Stimulated activated naive B cell treated with anti-CD40 and anti-IgM and Interleukin-4, amounts not matched to agents 10 μg/mL and 1 μg/mL and 100 μg/mL, for 72 hours (primary cell): ENCODE results near the gene ZNF814.
A peak's percentile ranks its signal among the peaks of the same experiment; 100 is the strongest.
"Not testable (repeated sequence)": the region's sequence is repeated elsewhere in the genome, so short reads cannot be mapped to it uniquely, and the experiment has no call there.

Source experiments
- ATAC-seq, 2 donors: fragments of 150-1000 bp; cut with Tn5 transposase; replicated peaks; 2 replicates each; pipeline ENCODE4 v1.10.0; 2021; ENCODE audit warnings: moderate library complexity in 1 of 2
- DNase-seq: peaks from one replicate; pipeline ENCODE4 v3.0.0; 2021
- H3K27ac Mint-ChIP-seq: one replicate; pipeline ENCODE4 v1.8.0; 2022; ENCODE audit warnings: mild to moderate bottlenecking, mixed read lengths
- H3K27me3 Mint-ChIP-seq, 2 donors: one replicate each; pipeline ENCODE4 v1.8.0; 2022; ENCODE audit warnings: mixed read lengths in 2 of 2
- H3K36me3 Mint-ChIP-seq, 2 donors: one replicate each; pipeline ENCODE4 v1.8.0; 2022; ENCODE audit warnings: mixed read lengths in 2 of 2, mild to moderate bottlenecking in 1 of 2
- H3K4me1 Mint-ChIP-seq, 2 donors: one replicate each; pipeline ENCODE4 v1.8.0; 2022; ENCODE audit warnings: mixed read lengths in 2 of 2, mild to moderate bottlenecking in 1 of 2
- H3K4me3 Mint-ChIP-seq, 2 donors: one replicate each; pipeline ENCODE4 v1.8.0; 2022; ENCODE audit warnings: mild to moderate bottlenecking in 2 of 2, mixed read lengths in 2 of 2, moderate library complexity in 1 of 2
- H3K9me3 Mint-ChIP-seq, 2 donors: one replicate each; pipeline ENCODE4 v1.8.0; 2022; ENCODE audit warnings: mixed read lengths in 2 of 2, mild to moderate bottlenecking in 1 of 2

The ZNF814 gene

GRCh38 chr19:57886046-57886445, 2.8 kb downstream of the ZNF814 start:
- ATAC-seq (no peak), DNase-seq (no peak)
- peaks cover 41 to 46% of the 10 kb centered on the region in 2 donors for H3K36me3 Mint-ChIP-seq
- H3K9me3 Mint-ChIP-seq, result no peaks in the 10 kb centered on the region
- peaks cover 25 to 52% of the 10 kb centered on the region in 2 donors for H3K4me1 Mint-ChIP-seq
- H3K27me3 Mint-ChIP-seq, result no peaks in the 10 kb centered on the region
- H3K27ac Mint-ChIP-seq, result peak overlapping the region; percentile 11
- H3K4me3 Mint-ChIP-seq, result peak overlapping the region in 1 of 2 donors; percentile 27

DNA sequence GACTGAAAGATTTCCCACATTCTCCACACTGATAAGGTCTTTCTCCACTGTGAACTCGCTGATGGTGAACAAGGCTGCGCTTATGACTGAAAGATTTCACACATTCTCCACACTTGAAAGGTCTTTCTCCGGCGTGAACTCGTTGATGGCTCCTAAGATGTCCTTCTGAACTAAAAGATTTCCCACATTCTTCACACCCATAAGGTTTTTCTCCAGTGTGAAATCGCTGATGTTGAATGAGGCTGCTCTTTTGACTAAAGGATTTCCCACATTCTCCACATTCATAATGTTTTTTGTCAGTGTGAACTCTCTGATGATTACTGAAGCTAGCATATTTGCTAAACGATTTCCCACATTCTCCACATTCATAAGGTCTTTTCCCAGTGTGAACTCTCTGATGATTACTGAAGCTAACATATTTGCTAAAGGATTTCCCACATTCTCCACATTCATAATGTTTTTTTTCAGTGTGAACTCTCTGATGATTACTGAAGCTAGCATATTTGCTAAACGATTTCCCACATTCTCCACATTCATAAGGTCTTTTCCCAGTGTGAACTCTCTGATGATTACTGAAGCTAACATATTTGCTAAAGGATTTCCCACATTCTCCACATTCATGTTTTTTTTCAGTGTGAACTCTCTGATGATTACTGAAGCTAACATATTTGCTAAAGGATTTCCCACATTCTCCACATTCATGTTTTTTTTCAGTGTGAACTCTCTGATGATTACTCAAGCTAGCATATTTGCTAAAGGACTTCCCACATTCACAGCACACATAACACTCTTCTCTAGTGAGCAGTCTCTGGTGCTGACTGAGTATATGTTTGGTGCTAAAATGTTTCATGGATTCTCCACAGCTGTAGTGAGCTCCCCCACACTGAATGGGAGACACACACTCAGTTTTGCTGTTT, 14.7 kb downstream of the ZNF814 start:
- DNase-seq, result not testable (repeated sequence)
- peaks cover 27 to 34% of the 10 kb centered on the region in 2 donors for H3K9me3 Mint-ChIP-seq

GRCh38 chr19:57872450-57872849, 16.4 kb downstream of the ZNF814 start:
- H3K27me3 Mint-ChIP-seq, result no peaks in the 10 kb centered on the region
- H3K4me1 Mint-ChIP-seq, result peaks cover 0 to 4% of the 10 kb centered on the region in 2 donors
- H3K36me3 Mint-ChIP-seq, result peaks cover 78 to 87% of the 10 kb centered on the region in 2 donors
- peaks cover 25 to 34% of the 10 kb centered on the region in 2 donors for H3K9me3 Mint-ChIP-seq
- no peak overlapping the region for H3K27ac Mint-ChIP-seq
- DNase-seq (no peak), ATAC-seq (no peak)
- H3K4me3 Mint-ChIP-seq, result no peak overlapping the region

More for the DNA sequence above, 14.7 kb downstream of the ZNF814 start:
- not testable (repeated sequence) for H3K4me3 Mint-ChIP-seq, ATAC-seq, H3K27me3 Mint-ChIP-seq
- Mint-ChIP-seq H3K36me3 (peaks cover 75 to 88% of the 10 kb centered on the region in 2 donors), H3K4me1 (peaks cover 6 to 13% of the 10 kb centered on the region in 2 donors), H3K27ac (peak overlapping the region; percentile 73)

- Mint-ChIP-seq H3K4me1 (no peaks in the 10 kb centered on the region), H3K27me3 (no peaks in the 10 kb centered on the region), H3K27ac (no peak overlapping the region), H3K4me3 (no peak overlapping the region), H3K36me3 (peaks cover 65 to 88% of the 10 kb centered on the region in 2 donors), H3K9me3 (peaks cover 17 to 21% of the 10 kb centered on the region in 2 donors)
- ATAC-seq (no peak), DNase-seq (no peak)
Measured at GRCh38 chr19:57870225-57870624, 18.6 kb downstream of the ZNF814 start.

DNA sequence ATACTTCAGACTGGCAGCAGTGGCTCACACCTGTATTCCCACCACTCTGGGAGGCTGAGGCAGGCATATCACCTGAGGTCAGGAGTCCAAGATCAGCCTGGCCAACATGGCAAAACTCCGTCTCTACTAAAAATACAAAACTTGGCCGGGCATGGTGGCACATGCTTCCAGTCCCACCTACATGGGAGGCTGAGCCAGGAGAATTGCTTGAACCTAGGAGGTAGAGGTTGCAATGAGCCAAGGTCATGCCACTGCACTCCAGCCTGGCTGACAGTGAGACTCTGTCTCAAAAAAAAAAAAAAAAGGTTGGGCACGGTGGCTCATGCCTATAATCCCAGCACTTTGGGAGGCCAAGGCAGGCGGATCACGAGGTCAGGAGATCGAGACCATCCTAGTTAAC, 19.2 kb downstream of the ZNF814 start:
- H3K9me3 Mint-ChIP-seq, result peaks cover 16 to 20% of the 10 kb centered on the region in 2 donors
- H3K27me3 Mint-ChIP-seq, DNase-seq, H3K4me1 Mint-ChIP-seq, ATAC-seq: not testable (repeated sequence)
- peak overlapping the region; percentile 80 for H3K27ac Mint-ChIP-seq
- H3K36me3 Mint-ChIP-seq, result peaks cover 63 to 87% of the 10 kb centered on the region in 2 donors
- H3K4me3 Mint-ChIP-seq, result peak overlapping the region in 1 of 2 donors; percentile 22

DNA sequence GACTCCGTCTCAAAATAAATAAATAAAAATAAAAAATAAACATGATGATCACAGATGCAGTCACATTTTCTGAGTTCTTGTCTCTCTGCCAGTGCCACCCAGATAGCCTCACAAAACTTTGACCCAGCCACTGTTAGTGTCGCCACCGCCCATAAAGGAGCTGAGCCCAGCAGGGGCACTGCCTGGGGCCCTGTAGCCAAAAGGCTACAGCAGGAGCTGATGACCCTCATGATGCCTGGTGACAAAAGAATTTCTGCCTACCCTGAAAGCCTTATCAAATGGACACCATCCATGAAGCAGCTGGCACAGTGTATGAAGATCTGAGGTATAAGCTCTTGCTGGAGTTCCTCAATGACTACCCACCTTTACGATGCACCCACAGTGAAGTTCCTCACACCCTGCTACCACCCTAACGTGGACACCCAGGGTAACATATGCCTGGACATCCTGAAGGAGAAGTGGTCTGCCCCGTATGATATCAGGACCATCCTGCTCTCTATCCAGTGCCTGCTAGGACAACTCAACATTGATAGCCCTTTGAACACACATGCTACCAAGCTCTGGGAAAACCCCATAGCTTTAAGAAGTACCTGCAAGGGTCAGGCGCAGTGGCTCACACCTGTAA, 20.9 kb downstream of the ZNF814 start:
- peak overlapping the region; percentile 31 for H3K27ac Mint-ChIP-seq
- no peaks in the 10 kb centered on the region for H3K4me1 Mint-ChIP-seq
- H3K4me3 Mint-ChIP-seq, result no peak overlapping the region
- DNase-seq (no peak), ATAC-seq (no peak)
- peaks cover 55 to 82% of the 10 kb centered on the region in 2 donors for H3K36me3 Mint-ChIP-seq
- no peaks in the 10 kb centered on the region for H3K27me3 Mint-ChIP-seq
- peaks cover 3 to 4% of the 10 kb centered on the region in 2 donors for H3K9me3 Mint-ChIP-seq

GRCh38 chr19:57862351-57862750, 26.5 kb downstream of the ZNF814 start:
- H3K4me3 Mint-ChIP-seq, H3K9me3 Mint-ChIP-seq, H3K4me1 Mint-ChIP-seq, H3K27me3 Mint-ChIP-seq, H3K27ac Mint-ChIP-seq, ATAC-seq, DNase-seq: not testable (repeated sequence)
- peaks cover 40 to 78% of the 10 kb centered on the region in 2 donors for H3K36me3 Mint-ChIP-seq

GRCh38 chr19:57854117-57854516, 34.7 kb downstream of the ZNF814 start:
- ATAC-seq, DNase-seq, H3K9me3 Mint-ChIP-seq, H3K4me3 Mint-ChIP-seq, H3K27me3 Mint-ChIP-seq, H3K27ac Mint-ChIP-seq: not testable (repeated sequence)
- Mint-ChIP-seq H3K36me3 (peaks cover 50 to 62% of the 10 kb centered on the region in 2 donors), H3K4me1 (peaks cover 26 to 28% of the 10 kb centered on the region in 2 donors)

DNA sequence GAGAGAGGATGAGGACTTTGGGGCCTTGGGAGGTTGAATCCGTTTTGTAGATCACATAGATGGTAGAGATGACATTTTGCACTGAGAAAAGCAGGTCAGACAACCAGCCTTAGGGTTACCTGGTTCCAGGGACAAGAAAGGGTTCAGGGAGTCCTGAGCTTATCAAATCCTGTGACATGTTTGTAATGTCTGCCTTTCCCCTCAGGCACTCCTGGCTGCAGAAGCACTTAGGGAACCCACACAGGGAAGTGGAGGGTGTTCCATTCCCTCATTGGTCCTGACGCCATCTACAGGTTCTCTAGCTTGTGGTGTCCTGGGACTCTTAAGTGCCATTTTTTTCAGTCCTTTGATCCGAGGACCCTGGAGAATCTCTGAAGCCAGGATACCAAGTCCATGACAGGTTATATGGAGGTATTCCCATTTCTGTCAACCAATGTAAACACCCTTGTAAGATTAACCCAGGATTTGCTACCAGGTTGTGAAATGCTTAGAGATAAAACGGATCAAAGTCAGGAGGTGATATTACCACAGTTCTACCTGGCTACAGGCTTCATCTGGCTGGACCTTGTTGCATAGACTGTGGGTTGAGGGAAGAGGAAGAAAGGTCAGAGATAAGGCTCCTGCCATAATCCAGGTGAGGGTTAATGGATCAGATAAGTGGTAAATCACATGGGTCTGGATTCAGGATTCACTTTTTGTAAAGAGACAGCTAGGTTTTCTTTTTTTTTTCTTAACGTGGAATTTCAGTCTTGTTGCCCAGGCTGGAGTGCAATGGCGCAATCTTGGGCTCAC, 36.8 kb downstream of the ZNF814 start:
- not testable (repeated sequence) for H3K9me3 Mint-ChIP-seq, DNase-seq, ATAC-seq, H3K27me3 Mint-ChIP-seq
- Mint-ChIP-seq H3K4me3 (peak overlapping the region in 1 of 2 donors; percentile 22), H3K27ac (peak overlapping the region; percentile 97), H3K4me1 (peaks cover 27 to 30% of the 10 kb centered on the region in 2 donors), H3K36me3 (peaks cover 45 to 57% of the 10 kb centered on the region in 2 donors)

DNA sequence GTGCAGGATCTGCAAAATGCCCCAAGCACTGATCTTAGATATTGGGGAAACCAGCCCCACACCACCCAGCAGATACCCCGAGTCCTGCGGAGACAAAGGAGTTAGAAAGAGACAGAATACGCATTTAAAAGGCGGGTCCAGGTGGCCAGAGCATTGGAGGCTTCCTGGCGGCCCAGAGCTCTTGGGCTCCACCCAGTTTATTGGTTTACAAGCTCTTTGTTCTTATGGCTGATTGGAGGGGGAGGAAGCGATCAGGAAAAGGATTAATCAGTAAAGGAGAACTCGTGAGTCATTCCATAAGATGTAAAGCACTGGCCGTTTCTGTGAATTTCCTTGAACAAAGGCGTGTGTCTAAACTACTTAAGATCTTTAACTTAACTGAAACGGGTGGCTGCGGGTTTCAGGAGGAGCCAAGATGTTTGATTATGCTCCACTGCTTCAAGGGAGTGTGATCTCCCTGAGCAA, 38.3 kb downstream of the ZNF814 start:
- DNase-seq (no peak), ATAC-seq (peak in 1 of 2 donors; percentile 2)
- Mint-ChIP-seq H3K27me3 (no peaks in the 10 kb centered on the region), H3K4me3 (peak overlapping the region; percentile 92 to 96), H3K27ac (peak overlapping the region; percentile 97), H3K9me3 (no peaks in the 10 kb centered on the region), H3K36me3 (peaks cover 36 to 50% of the 10 kb centered on the region in 2 donors), H3K4me1 (peaks cover 27 to 28% of the 10 kb centered on the region in 2 donors)

DNA sequence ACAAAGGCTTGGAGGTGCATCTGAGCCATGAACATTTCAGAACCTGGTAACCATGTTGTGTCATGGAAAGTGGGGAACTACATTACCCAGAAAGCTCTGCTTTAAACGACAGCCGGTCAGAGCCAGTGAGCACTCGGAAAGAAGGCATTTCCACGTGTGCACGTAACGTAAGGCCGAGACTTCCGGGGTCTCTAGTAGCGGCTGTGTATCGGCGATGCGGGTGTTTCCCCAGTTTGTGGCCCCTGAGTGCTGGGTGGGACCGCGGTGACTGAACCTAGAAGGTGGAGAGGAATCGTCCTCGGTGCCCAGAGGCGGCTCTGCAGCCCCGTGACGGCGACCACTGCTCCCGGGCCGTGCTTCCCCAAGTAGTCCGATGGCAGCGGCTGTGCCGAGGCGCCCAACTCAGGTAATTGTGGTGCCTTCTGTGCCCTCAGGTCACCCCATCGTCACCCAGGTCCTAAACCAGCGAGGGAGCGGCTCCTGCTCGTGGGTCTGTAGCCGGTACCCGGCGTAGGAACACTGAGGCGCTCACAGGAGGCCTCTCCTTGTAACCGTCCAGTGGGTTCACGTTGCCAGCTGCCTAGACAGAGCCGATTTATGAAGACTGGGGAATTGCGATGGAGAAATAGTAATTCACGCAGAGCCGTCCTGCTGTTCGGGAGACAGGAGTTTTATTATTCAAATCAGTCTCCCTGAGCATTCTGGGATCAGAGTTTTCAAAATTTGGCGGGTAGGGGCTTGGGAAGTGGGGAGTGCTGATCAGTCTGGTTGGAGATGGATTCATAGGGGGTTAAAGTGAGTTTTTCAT, 39.0 kb downstream of the ZNF814 start, which contains the start of gene ZNF587:
Gene ZNF587, plus strand, starts transcription at position 194 of the 808 bp plus-strand sequence. Its CDS starts 180 bp downstream, at position 374.
- peak within 1 kb of the TSS; percentile 97 for H3K27ac Mint-ChIP-seq
- H3K9me3 Mint-ChIP-seq, H3K27me3 Mint-ChIP-seq: not testable (repeated sequence)
- H3K4me3 Mint-ChIP-seq, result peak within 1 kb of the TSS; percentile 92 to 96
- peak; percentile 98 to 99 for ATAC-seq
- peak; percentile 77 for DNase-seq
- H3K4me1 Mint-ChIP-seq, result peaks cover 27 to 28% of the 10 kb centered on the region in 2 donors
- H3K36me3 Mint-ChIP-seq, result peaks cover 30 to 44% of the 10 kb centered on the region in 2 donors

DNA sequence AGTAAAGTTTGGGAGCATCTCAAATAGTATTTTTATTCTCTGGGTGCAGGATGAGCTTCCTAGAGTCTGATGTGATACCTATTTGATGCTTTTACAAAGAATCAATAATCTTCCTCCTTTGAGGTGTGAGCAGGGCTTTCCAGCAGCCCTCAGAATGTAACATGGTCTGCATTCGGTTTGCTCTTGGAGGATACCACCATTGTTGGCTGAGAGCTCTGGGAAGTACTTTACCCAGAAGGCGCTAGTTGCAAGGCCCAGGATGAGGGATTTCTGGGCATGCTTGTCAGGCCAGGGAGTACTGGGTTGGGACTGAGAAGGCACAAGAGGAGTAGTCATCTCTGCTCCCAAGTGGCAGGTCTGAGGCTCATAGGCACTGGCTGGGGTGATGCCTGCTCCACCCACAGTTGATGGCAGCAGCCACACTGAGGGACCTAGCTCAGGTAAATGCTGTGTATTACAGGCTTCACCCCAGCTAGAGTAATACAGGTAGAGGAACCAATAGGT, 39.6 kb downstream of the ZNF814 start:
- H3K9me3 Mint-ChIP-seq, H3K27me3 Mint-ChIP-seq, DNase-seq: not testable (repeated sequence)
- Mint-ChIP-seq H3K4me1 (peaks cover 27 to 28% of the 10 kb centered on the region in 2 donors), H3K36me3 (peaks cover 30 to 44% of the 10 kb centered on the region in 2 donors), H3K4me3 (peak overlapping the region; percentile 92 to 96), H3K27ac (peak overlapping the region; percentile 97)
- ATAC-seq, result peak in 1 of 2 donors; percentile 25

- not testable (repeated sequence) for H3K27ac Mint-ChIP-seq, H3K9me3 Mint-ChIP-seq, H3K27me3 Mint-ChIP-seq, H3K4me3 Mint-ChIP-seq, DNase-seq, ATAC-seq
- H3K4me1 Mint-ChIP-seq, result peaks cover 23 to 27% of the 10 kb centered on the region in 2 donors
- H3K36me3 Mint-ChIP-seq, result peaks cover 20 to 42% of the 10 kb centered on the region in 2 donors
Measured at GRCh38 chr19:57847164-57847563, 41.7 kb downstream of the ZNF814 start.
